Measurements from ENCODE around the gene ARID5A. TPM values are rescaled to one million over a fixed set of nuclear protein-coding genes. Genes with fewer than 3 reads are reported as not detected.

ARID5A gene
- total and polyA plus RNA-seq, 2 experiments from 2014 or later, result 5.5 to 7.7 TPM

- TF ChIP-seq REST (IDR thresholded peaks at IDR 0.05; ENCODE audit: unreplicated experiment), result no peak
- no peak for TF ChIP-seq JUNB (IDR thresholded peaks at IDR 0.05; ENCODE audit: unreplicated experiment)
- no peak for TF ChIP-seq ZNF331 (CRISPR knock-in tag; IDR thresholded peaks at IDR 0.05; ENCODE audit: low read depth)
- TF ChIP-seq ZNF114 (CRISPR knock-in tag; IDR thresholded peaks at IDR 0.05), result no peak
- TF ChIP-seq POLR2AphosphoS5 (IDR thresholded peaks at IDR 0.05; ENCODE audit: low read depth), result no peak
- TF ChIP-seq EZH2 (IDR thresholded peaks at IDR 0.05; ENCODE audit: low read depth, unreplicated experiment), result no peak
- no peak for TF ChIP-seq EZH2phosphoT487 (IDR thresholded peaks at IDR 0.05; ENCODE audit: unreplicated experiment)
- TF ChIP-seq NANOG (IDR thresholded peaks at IDR 0.05; ENCODE audit: borderline replicate concordance), result no peak
- TF ChIP-seq CTCF (conservative IDR thresholded peaks at IDR 0.05; ENCODE audit: low read depth in 2 of 2), result no peak
These were observed 11.4 kb upstream of the ARID5A start (continued) for GRCh38 chr2:96525211-96525507.

GRCh38 chr2:96526101-96526591 is 10.4 kb upstream of the ARID5A start:
- Mint-ChIP-seq H3K4me1 (peaks cover 16% of the 10 kb centered on the region), H3K4me3 (no peak overlapping the region), H3K9me3 (no peaks in the 10 kb centered on the region), H3K36me3 (ENCODE audit: low read depth) (no peaks in the 10 kb centered on the region), H3K27ac (no peak overlapping the region), H3K27me3 (ENCODE audit: insufficient read depth, low read depth, poor library complexity) (peaks cover 26% of the 10 kb centered on the region)
- Histone ChIP-seq H3K4me3 (no peak overlapping the region), H3K4me1 (ENCODE audit: insufficient read depth) (peaks cover 12% of the 10 kb centered on the region), H3K36me3 (ENCODE audit: insufficient read depth) (no peaks in the 10 kb centered on the region), H3K27ac (ENCODE audit: low read depth) (no peak overlapping the region), H3K9me2 (ENCODE audit: insufficient read depth) (no peaks in the 10 kb centered on the region), H2AFZ (peak overlapping the region; percentile 99; the same call in 1 of the 2 replicates), H3K27me3 (ENCODE audit: insufficient read depth) (peaks cover 26% of the 10 kb centered on the region), H3K79me2 (replicated peaks; ENCODE audit: insufficient read depth) (no peaks in the 10 kb centered on the region), H3F3A (replicated peaks; ENCODE audit: low read depth) (no peaks in the 10 kb centered on the region), H3K4me2 (no peak overlapping the region), H4K20me1 (replicated peaks; ENCODE audit: insufficient read depth) (no peaks in the 10 kb centered on the region)
- ATAC-seq, result no peak
- DNase-seq (ENCODE audit: low spot score), result no peak
- TF ChIP-seq CREB1 (CRISPR knock-in tag; IDR thresholded peaks at IDR 0.05; ENCODE audit: low read depth) (no peak), EZH2 (IDR thresholded peaks at IDR 0.05; ENCODE audit: low read depth, unreplicated experiment) (no peak), POLR2AphosphoS5 (IDR thresholded peaks at IDR 0.05; ENCODE audit: low read depth) (no peak), EZH2phosphoT487 (IDR thresholded peaks at IDR 0.05; ENCODE audit: unreplicated experiment) (no peak), JUNB (IDR thresholded peaks at IDR 0.05; ENCODE audit: unreplicated experiment) (no peak), ZNF114 (CRISPR knock-in tag; IDR thresholded peaks at IDR 0.05) (no peak), ZNF331 (CRISPR knock-in tag; IDR thresholded peaks at IDR 0.05; ENCODE audit: low read depth) (no peak), NANOG (IDR thresholded peaks at IDR 0.05; ENCODE audit: borderline replicate concordance) (no peak), ZNF462 (CRISPR knock-in tag; IDR thresholded peaks at IDR 0.05) (no peak)
